ENCODE results near the gene YDJC. TPM values are rescaled to one million over a fixed set of nuclear protein-coding genes. Genes with fewer than 3 reads are reported as not detected.
"Not testable (repeated sequence)": the region's sequence is repeated elsewhere in the genome, so short reads cannot be mapped to it uniquely, and the experiment has no call there.

The YDJC gene, protein sequence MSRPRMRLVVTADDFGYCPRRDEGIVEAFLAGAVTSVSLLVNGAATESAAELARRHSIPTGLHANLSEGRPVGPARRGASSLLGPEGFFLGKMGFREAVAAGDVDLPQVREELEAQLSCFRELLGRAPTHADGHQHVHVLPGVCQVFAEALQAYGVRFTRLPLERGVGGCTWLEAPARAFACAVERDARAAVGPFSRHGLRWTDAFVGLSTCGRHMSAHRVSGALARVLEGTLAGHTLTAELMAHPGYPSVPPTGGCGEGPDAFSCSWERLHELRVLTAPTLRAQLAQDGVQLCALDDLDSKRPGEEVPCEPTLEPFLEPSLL
- 10 to 100 TPM; 43.1 to 68.6 TPM for total RNA-seq

DNA sequence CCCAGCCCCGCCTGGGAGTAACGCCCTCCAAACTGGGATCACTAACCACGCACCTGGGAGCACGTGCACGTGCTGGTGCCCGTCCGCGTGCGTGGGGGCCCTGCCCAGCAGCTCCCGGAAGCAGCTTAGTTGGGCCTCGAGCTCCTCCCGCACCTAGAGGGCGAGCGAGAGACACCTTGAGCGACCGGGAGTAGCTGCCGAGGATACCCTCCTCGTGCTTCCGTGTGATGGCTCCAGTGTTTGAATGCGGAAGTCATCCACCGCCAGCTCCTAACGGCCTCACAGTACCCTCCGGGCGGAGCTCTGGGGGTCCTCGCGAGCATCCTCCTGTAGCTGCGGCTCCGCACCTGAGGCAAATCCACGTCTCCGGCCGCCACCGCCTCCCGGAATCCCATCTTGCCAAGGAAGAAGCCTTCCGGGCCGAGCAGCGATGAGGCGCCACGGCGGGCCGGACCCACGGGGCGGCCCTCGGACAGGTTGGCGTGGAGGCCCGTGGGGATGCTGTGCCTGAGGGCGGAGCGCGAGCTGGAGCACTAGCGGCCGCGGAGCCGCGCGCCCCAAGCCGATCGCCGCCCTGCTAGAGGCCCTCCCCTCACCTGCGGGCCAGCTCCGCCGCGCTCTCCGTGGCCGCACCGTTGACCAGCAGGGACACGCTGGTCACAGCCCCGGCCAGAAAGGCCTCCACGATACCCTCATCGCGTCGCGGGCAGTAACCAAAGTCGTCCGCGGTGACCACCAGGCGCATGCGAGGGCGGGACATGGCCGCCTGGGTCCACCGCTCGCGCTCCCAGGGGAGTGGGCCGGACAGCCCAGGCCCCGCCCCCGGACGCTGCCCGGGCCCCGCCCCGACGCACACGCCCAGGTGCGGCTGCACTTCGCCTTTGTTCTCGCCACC, at the start of gene YDJC:
TSS of gene YDJC (minus strand) at position 768 of the 895 bp plus-strand sequence. CDS start at position 760, 8 bp downstream.
- Mint-ChIP-seq H3K27ac (peak within 1 kb of the TSS; percentile 80 to 82), H3K36me3 (no peaks in the 10 kb centered on the region), H3K4me3 (peak within 1 kb of the TSS; percentile 86), H3K9me3 (no peaks in the 10 kb centered on the region), H3K27me3 (no peaks in the 10 kb centered on the region), H3K4me1 (ENCODE audit: low read depth in 2 of 2) (peaks cover 20 to 43% of the 10 kb centered on the region in 2 donors)
- ATAC-seq (peak; percentile 93 to 95), DNase-seq (ENCODE audit: low spot score) (peak; percentile 94)

DNA sequence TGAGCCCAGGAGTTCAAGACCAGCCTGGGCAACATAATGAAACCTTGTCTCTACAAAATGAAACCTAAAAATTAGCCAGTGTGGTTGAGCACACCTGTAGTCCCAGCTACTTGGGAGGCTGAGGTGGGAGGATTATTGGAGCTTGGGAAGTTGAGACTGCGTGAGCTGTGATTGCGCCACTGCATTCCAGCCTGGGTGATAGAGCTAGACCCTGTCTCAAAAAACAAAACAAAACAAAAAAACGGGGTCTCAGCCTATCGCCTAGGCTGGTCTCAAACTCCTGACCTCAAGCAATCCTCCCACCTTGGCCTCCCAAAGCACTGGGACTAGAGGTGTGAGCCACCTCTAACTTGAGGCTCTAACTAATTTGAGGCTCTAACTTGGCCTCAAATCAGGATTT, 49.6 kb upstream of the YDJC start:
- ATAC-seq (no peak), DNase-seq (ENCODE audit: low spot score) (no peak)
- H3K27me3 Mint-ChIP-seq = no peaks in the 10 kb centered on the region
- H3K27ac Mint-ChIP-seq = no peak overlapping the region
- no peak overlapping the region for H3K4me3 Mint-ChIP-seq
- H3K9me3 Mint-ChIP-seq = no peaks in the 10 kb centered on the region
- H3K4me1 Mint-ChIP-seq (ENCODE audit: low read depth in 2 of 2) = peaks cover 5 to 32% of the 10 kb centered on the region in 2 donors
- no peaks in the 10 kb centered on the region for H3K36me3 Mint-ChIP-seq

DNA sequence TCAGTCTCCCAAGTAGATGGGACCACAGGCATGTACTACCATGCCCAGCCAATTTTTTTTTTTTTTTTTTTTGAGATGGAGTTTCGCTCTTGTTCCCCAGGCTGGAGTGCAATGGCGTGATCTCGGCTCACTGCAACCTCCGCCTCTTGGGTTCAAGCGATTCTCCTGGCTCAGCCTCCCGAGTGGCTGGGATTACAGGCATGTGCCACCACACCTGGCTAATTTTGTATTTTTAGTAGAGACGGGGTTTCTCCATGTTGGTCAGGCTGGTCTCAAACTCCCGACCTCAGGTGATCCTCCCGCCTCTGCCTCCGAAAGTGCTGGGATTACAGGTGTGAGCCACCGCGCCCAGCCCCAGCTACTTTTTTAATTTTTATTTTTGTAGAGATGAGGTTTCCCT, 49.0 kb upstream of the YDJC start:
- not testable (repeated sequence) for H3K9me3 Mint-ChIP-seq; H3K36me3 Mint-ChIP-seq; H3K27ac Mint-ChIP-seq; DNase-seq (ENCODE audit: low spot score); ATAC-seq; H3K27me3 Mint-ChIP-seq; H3K4me3 Mint-ChIP-seq
- peaks cover 5 to 32% of the 10 kb centered on the region in 2 donors for H3K4me1 Mint-ChIP-seq (ENCODE audit: low read depth in 2 of 2)

DNA sequence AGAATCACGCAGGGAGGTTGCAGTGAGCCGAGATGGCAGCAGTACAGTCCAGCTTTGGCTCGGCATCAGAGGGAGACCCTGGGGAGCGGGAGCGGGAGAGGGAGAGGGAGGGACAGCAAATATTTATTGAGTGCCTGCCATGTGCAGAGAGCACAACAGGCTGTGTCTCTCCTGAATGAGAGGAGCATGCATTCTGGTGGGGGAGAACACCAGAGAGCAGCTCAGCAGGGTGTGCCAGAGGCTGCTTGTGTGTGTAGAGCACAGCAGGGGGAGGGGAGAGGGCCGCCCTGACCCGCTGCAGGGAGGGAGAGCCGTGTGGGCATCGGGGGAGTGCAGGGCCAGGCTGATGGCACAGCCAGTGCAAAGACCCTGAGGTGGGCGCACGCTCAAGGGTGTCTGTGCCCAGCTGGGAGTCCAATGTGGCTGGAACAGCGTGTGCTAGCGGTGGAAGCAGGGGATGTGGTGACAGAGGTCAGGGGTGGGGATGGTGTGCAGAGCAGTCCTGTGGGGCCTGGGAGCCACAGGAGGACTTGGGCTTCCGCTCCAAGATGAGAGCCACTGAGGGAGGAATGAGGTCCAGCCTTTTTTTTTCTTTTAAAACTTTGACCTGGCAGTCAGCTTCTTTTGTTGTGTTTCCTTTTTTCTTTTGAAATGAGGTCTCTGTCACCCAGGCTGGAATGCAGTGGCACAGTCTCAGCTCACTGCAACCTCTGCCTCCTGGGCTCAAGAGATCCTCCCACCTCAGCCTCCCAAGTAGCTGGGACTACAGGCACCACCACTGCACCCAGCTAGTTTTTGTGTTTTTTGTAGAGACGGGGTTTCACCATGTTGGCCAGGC, 48.0 kb upstream of the YDJC start:
- H3K4me3 Mint-ChIP-seq = no peak overlapping the region
- no peak for ATAC-seq
- no peak for DNase-seq (ENCODE audit: low spot score)
- no peaks in the 10 kb centered on the region for H3K9me3 Mint-ChIP-seq
- no peak overlapping the region for H3K27ac Mint-ChIP-seq
- no peaks in the 10 kb centered on the region for H3K36me3 Mint-ChIP-seq
- no peaks in the 10 kb centered on the region for H3K27me3 Mint-ChIP-seq
- peaks cover 5 to 37% of the 10 kb centered on the region in 2 donors for H3K4me1 Mint-ChIP-seq (ENCODE audit: low read depth in 2 of 2)

DNA sequence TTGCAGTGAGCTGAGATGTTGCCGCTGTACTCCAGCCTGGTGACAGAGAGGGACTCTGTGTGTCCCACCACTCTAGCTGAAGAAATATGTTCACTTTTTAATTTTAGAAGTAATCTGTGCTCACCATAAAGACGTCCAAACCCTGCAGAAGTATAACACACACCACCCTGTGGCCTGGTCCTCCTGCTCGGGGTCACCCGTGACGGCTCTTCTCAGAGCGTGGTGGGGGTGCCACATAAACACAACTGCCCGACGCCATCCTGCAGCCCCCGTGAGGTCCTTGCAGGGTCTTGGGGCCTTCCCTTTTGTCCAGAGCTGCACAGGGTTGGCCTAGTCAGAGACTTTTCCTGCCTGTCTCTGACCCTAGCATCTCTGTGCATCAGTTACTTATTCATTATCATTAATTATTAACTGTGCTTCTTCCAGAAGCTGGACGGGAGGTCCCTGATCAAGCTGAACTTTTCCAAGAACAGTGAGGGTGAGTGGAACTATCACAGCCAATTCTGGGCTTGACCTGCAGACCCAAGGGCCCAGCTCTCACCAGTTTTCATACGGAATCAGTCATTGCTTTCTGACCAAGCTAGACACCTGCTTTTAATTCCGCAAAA, 44.9 kb upstream of the YDJC start:
- H3K4me3 Mint-ChIP-seq = no peak overlapping the region
- H3K9me3 Mint-ChIP-seq = no peaks in the 10 kb centered on the region
- no peaks in the 10 kb centered on the region for H3K27me3 Mint-ChIP-seq
- no peak for DNase-seq (ENCODE audit: low spot score)
- no peak overlapping the region for H3K27ac Mint-ChIP-seq
- no peaks in the 10 kb centered on the region for H3K36me3 Mint-ChIP-seq
- H3K4me1 Mint-ChIP-seq (ENCODE audit: low read depth in 2 of 2) = peaks cover 3 to 26% of the 10 kb centered on the region in 2 donors
- no peak for ATAC-seq

DNA sequence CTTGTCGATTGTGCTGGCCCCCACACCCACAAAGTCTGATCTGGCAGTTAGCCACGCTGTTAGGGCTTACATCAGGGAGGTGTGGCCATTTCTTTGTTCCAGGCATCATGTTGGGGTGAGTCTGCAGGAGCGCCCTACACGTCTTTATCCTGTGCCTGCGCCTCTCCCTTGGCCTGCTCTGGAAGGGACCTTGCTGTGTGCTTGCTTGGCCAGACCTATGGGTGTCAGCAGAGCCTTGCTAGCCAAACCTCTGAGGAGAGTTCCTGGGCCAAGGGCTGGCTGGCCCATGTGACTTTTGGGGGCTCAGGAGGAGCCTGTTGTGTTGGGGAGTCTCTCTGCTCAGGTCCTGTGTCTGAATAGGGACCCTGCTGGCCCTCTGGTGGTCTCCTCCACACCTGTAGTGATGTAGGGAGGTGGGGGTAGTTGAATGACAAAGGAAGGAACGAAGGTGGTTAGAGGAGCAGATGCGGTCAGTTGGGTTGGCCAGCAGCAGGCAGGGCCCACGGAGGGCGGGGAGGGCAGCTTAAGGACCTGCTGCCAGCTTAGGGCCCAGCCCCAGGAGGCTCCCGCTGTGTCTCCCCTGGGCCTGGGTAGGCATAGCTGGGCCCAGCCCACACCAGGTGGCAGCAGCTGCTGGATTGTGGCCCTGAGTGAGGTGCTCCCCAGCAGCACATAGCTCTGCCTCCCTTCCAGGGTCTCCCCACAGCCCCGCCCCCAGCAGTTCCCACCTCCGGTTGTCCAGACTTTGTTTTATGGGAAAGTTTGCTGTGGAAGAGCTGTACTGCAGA, 43.9 kb upstream of the YDJC start:
- peaks cover 8 to 30% of the 10 kb centered on the region in 2 donors for H3K4me1 Mint-ChIP-seq (ENCODE audit: low read depth in 2 of 2)
- H3K36me3 Mint-ChIP-seq = no peaks in the 10 kb centered on the region
- no peaks in the 10 kb centered on the region for H3K27me3 Mint-ChIP-seq
- H3K27ac Mint-ChIP-seq = no peak overlapping the region
- DNase-seq (ENCODE audit: low spot score) = no peak
- peak in 1 of 2 donors; percentile 33 for ATAC-seq
- H3K9me3 Mint-ChIP-seq = no peaks in the 10 kb centered on the region
- H3K4me3 Mint-ChIP-seq = no peak overlapping the region

DNA sequence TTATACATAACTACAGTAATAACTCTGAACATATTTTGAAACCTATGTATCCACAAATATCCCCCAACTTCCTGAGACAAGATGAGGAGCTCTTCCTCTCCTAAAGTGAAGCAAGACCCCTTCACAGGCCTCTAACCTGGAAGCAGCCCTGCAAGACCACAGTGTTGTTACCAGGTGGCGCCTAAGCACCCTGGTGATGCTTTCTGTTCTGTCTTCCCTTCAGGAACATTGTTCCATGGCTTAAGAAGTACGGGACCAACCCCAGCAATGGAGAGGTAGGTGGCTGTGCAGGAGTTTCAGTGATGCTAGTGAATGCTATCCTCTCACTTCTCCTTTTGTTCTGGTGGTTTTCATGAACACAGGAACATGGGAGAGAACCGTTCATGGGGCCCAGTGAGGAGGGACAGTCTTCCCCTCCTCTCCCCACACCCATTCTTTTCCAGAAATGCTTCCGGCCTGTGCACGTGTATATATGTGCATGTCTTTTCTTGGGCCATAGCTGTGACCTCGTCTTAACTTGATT, 42.3 kb upstream of the YDJC start:
- Mint-ChIP-seq H3K4me1 (ENCODE audit: low read depth in 2 of 2) (peaks cover 19 to 25% of the 10 kb centered on the region in 2 donors), H3K4me3 (no peak overlapping the region), H3K27me3 (no peaks in the 10 kb centered on the region), H3K9me3 (no peaks in the 10 kb centered on the region), H3K27ac (no peak overlapping the region), H3K36me3 (no peaks in the 10 kb centered on the region)
- DNase-seq (ENCODE audit: low spot score) = no peak
- ATAC-seq = no peak

DNA sequence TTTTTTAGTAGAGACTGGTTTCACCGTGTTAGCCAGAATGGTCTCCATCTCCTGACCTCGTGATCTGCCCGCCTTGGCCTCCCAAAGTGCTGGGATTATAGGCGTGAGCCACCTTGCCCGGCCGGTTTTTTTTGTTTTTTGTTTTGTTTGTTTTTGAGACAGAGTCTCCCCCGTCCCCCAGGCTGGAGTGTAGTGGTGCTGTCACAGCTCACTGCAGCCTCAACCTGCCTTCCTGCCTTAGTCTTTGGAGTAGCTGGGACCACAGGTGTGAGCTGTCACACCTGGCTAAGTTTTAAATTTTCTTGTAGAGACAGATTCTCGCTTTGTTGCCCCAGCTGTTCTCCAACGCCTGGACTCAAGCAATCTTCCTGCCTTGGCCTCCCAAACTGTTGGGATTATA, 39.2 kb upstream of the YDJC start:
- Mint-ChIP-seq H3K4me1 (ENCODE audit: low read depth in 2 of 2) (peaks cover 30 to 32% of the 10 kb centered on the region in 2 donors), H3K27ac (no peak overlapping the region), H3K36me3 (no peaks in the 10 kb centered on the region), H3K27me3 (no peaks in the 10 kb centered on the region), H3K9me3 (no peaks in the 10 kb centered on the region), H3K4me3 (no peak overlapping the region)
- ATAC-seq (no peak), DNase-seq (ENCODE audit: low spot score) (peak; percentile 1)

DNA sequence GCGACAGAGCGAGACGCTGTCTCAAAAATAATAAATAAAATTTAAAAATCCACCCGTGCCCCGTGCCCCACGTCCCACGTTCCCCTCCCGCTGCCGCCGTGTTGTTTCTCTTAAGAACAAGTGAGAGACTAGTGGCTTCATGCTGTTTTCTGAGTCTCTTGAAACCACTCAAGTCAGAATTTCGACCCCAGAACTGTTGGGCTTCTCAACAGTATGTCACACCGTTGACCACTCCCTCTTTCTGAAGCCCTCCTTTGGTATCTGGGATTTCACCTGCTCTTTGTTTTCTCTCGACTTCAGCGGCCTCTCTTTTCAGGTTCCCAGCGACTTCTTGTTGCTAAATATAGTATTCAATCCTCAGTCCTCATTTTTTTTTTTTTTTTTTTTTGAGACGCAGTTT, 37.0 kb upstream of the YDJC start:
- ATAC-seq = no peak
- no peak for DNase-seq (ENCODE audit: low spot score)
- Mint-ChIP-seq H3K27me3 (no peaks in the 10 kb centered on the region), H3K27ac (peak overlapping the region; percentile 88 to 98), H3K9me3 (no peaks in the 10 kb centered on the region), H3K36me3 (no peaks in the 10 kb centered on the region), H3K4me3 (peak overlapping the region; percentile 92), H3K4me1 (ENCODE audit: low read depth in 2 of 2) (peaks cover 28 to 30% of the 10 kb centered on the region in 2 donors)

DNA sequence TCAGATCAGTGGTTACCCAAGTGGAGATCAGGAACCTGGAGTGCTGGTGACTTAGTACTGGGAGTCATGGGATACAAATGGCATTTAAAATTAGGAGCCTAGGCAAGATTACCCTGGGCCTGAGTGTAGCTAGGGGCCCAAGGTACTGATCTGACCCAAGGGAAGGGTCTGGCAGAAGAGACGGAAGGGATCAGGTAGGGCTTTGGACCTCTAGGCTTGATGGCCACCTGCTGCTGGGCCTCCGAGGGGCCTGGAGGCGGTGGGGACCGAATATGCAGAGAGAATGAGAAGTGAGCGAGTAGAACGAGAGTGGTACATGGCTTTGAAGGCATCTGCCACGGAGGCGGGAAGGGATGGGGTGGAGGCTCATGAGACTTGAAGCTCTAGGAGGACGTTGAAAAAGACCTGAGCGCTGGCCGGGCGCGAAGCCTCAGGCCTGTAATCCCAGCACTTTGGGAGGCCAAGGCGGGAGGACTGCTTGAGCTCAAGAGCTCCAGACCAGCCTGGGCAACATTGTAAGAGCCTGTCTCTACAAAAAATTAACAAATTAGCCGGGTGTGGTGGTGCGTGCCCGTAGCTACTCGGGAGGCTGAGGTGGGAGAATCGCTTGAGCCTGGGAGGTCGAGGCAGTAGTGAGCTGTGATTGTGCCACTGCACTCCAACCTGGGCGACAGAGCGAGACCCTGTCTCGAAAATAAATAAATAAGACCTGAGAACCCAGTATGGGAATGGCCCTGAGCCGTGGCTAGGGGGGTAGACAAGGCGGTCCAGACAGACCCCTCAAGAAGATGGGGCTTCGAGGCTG, 35.4 kb upstream of the YDJC start:
- ATAC-seq = no peak
- H3K9me3 Mint-ChIP-seq = no peaks in the 10 kb centered on the region
- H3K4me3 Mint-ChIP-seq = peak overlapping the region; percentile 92
- H3K27me3 Mint-ChIP-seq = no peaks in the 10 kb centered on the region
- DNase-seq (ENCODE audit: low spot score) = no peak
- H3K4me1 Mint-ChIP-seq (ENCODE audit: low read depth in 2 of 2) = peaks cover 29 to 30% of the 10 kb centered on the region in 2 donors
- peak overlapping the region; percentile 88 to 98 for H3K27ac Mint-ChIP-seq
- no peaks in the 10 kb centered on the region for H3K36me3 Mint-ChIP-seq

DNA sequence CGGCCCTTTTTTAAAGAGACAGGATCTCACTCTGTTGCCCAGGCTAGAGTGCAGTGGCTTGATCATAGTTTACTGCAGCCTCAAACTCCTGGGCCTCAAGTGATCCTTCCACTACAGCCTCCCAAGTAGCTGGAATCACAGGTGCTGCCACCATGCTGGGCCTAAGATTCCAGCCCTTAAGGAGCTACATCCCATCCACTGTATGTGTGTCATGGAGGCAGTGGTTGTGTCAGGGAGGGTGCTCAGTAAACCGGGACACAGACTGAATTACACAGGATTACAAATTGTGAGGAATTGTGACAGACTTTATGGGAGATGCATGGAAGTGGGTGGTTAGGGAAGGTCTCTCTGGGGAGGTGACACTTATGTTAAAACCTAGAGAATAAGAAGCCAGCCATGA, 33.9 kb upstream of the YDJC start:
- ATAC-seq (no peak), DNase-seq (ENCODE audit: low spot score) (no peak)
- H3K27me3 Mint-ChIP-seq = no peaks in the 10 kb centered on the region
- H3K4me1 Mint-ChIP-seq (ENCODE audit: low read depth in 2 of 2) = peaks cover 22 to 23% of the 10 kb centered on the region in 2 donors
- H3K36me3 Mint-ChIP-seq = no peaks in the 10 kb centered on the region
- H3K4me3 Mint-ChIP-seq = peak overlapping the region; percentile 24
- H3K27ac Mint-ChIP-seq = peak overlapping the region in 1 of 2 donors; percentile 13
- H3K9me3 Mint-ChIP-seq = no peaks in the 10 kb centered on the region

DNA sequence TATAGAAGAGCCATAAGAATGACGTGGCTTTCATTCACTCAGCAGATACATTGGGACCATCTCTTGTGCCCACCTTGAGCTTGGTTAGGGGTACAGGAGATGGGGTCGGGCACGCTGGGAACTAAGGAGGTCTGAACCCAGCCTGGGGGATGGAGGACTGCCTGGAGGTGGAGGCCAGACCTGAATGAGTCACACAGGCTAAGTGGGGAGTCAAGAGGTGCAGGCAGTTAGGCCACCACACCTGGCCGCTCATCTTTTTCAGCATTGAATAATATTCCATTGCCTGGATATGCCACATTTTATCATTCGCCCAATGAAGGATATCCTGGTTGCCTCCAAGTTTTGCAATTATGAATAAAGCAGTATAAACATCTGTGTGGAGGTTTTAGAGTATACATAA, 32.2 kb upstream of the YDJC start:
- ATAC-seq = no peak
- Mint-ChIP-seq H3K9me3 (no peaks in the 10 kb centered on the region), H3K4me3 (no peak overlapping the region), H3K27me3 (no peaks in the 10 kb centered on the region), H3K36me3 (no peaks in the 10 kb centered on the region), H3K4me1 (ENCODE audit: low read depth in 2 of 2) (peaks cover 11 to 18% of the 10 kb centered on the region in 2 donors), H3K27ac (no peak overlapping the region)
- no peak for DNase-seq (ENCODE audit: low spot score)

Measured in natural killer cell treated with Interleukin-12 subunit alpha and Interleukin-12 subunit beta and Interleukin-15 and Interleukin-18, amount 100 ng/mL, for 72 hours (primary cell).